HG03066 (cell line): ENCODE data around the gene GFPT2.

Experiments
- ATAC-seq: cut with Tn5 transposase; IDR thresholded peaks from one replicate; pipeline ENCODE4 v1.9.1; 2021; ENCODE audit warnings: low read depth; ENCODE audit not compliant: unreplicated experiment

Gene GFPT2

DNA sequence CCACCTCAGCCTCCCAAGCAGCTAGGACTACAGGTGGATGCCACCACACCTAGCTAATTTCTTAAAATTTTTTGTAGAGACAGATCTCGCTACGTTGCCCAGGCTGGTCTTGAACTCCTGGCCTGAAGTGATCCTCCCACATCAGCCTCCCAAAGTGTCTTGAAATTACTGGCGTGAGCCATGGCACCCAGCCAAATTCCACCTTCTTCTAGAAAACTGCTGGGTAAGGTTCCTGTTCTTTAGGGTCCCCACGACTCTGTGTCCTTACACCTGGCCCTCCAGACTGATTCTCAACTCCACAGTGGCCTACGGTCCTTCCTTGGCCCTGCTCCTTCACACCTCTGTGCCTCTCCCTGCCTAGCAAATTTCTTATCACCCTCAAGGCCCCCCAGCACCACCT, 63.2 kb downstream of the GFPT2 start:
- no peak for ATAC-seq

DNA sequence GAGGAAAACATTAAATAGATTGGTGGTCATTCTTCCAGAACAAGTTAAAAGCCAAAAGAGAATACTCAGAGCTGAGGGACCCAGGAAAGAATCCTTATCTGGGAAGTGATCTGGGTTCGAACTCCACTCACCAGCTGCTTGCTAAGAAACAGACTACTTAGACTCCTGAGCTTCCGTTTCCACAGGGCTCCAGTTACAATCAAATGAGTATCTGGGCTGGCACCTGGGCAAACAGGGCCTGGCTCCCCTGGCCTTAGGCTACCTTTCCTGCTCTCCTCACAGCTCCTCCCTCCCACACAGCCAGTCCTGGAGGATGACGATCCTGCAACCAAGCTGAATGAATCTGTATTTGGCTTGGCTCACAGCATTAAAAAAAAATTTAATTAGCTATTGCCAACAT, 63.7 kb downstream of the GFPT2 start:
- no peak for ATAC-seq

DNA sequence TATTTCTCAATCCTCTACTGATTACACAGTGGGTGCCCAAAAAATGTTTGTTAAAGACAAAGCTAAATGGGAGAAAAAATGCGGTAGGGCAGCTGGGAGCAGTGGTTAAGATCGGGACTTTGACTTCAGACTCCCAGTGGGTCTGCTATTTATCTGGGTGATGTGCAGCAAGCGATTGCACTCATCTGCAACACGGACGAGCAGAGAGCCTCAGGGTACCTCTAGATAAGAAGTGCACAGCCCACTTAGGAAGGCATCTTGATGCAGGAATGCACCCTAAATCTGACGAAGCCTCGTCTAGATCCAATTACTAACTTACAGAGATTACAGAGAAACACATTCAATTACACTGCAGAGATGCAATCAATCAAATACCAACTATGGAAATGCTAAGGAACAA, 65.3 kb downstream of the GFPT2 start:
- ATAC-seq = no peak

DNA sequence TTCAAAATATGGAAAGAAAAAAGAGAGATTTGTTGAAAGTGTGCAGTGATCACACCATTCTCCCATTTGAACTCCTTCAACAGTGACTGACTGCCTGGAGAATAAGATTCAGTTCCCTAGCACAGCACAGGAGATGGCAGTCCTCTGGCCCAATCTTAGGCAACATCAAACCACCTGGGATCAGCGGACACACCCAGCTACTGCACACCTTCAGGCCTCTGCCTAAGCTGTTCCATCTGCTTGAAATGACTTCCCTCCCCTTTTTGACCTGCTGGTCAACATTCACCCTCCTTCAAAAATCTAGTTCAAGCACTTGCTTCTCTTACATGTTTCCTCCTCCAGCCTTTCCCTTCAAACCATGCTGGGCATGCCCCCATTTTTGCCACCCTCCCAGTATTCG, 65.7 kb downstream of the GFPT2 start:
- no peak for ATAC-seq

DNA sequence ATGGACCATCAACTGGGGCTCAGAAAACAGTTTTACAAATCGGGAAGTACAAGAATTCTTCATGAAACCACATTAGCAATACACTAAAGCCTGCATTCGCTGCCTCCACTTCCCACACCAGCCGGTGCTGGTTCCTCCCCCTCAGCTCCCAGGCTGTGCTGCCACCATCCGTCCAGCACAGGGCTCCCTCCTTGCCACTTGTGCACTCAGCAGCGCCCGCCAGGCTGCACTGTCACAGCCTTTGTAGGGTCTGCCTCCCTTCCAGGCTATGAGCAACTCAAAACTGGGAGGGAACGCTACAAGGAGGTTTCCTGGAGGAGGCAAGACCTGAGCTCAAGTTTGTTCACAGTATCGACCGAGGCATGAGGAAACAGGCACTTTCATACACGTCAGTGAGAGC, 69.0 kb downstream of the GFPT2 start:
- ATAC-seq = no peak

DNA sequence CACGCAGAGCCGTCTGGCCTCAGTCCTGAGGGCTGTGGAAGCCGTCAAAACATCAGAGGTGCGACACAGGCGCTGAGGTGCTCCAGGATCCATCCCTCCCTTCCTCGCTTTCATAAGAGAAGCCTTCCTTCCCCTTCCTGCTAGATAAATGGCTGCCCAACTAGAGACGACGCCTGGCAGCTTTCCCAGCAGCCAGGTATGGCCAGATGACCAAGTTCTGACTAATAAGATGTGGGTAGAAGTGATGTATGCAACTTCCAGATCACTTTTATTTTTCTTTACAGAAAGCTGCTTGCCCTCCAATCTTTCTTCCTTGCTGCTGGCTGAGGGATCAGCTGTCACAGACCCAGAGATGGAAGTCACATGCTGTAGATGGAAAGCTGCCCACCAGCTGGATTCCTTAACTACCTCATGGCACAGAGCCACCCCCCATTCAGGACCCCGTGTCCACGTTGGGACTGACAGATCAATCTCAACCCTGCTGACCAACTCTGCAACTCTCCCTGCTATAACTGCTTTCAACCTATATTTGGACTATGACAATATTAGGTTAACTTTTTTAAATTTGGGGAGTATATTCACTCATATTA, 70.0 kb downstream of the GFPT2 start:
- no peak for ATAC-seq

DNA sequence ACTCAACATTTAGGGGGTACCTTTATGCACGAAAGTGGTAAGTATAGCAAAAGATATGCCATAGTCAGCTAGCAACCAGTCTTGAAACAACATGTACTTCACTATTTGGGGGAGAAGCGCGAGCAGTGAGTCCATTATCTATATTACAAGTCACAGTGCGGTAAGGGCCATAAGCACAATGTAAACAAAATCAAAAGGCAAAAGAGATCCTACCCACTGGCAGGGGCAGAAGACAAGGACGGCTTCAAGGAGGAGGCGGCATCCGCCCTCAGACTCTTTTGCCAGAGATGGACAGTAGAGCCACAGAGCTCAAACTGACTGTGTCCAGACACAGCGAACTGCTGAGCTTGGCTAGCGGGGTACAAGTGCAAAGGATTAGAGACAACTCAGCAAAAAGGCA, 70.9 kb downstream of the GFPT2 start:
- ATAC-seq = no peak

DNA sequence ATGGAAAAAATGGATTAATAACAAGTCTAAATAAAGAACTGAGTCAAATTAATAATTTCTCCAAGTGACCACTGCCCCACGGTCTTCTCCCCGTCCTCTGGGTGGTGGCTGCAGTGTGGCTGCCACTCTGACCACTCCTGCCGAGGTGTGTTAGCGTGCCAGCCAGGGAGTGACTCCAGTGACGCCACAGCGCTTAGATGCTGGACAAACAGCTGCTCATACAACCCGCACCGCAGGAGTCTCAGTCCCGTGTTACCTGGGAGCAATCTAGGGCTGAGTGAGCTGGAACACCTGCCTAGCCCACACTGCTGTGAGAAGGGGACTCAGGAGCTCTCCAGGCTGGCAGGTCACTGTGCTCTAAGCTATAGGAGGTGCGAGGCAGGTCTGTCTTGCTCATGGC, 71.4 kb downstream of the GFPT2 start:
- ATAC-seq = no peak

DNA sequence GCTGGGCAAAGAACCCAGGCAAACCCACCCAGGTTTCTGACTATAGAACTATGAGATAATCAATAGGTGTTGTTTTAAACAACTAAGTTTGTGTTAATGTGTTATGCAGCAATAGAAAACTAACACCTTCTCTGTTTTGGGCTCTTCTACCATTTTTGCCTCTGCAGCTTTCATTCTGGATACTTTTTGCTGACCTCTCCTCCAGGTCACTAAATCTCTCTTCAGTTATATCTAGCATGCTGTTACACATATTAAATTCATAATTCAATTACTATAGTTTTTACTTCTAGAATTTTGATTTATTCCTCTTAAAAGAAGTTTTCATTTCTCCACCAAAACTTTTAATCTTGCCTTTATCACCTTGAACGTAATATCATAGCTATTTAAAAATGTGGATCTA, 78.4 kb downstream of the GFPT2 start:
- no peak for ATAC-seq

DNA sequence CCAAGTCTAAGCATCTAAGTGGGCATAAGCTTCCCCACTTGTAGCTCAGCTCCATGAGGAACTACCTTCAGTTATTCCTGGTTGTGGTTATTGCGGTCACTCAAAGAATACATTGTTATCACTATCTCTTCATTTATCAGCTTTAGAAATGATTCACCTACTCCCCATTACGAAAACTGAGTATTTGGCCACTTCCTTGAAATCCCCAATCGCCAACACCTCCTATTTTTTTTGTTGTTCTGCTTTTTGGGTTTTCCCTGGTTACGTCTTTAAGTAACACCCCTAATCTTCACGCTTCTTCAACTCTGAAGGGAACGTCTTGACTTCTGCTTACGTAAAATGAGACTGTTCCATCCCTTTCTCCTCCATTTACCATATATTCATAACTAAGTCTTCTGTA, 81.9 kb downstream of the GFPT2 start:
- ATAC-seq = no peak

DNA sequence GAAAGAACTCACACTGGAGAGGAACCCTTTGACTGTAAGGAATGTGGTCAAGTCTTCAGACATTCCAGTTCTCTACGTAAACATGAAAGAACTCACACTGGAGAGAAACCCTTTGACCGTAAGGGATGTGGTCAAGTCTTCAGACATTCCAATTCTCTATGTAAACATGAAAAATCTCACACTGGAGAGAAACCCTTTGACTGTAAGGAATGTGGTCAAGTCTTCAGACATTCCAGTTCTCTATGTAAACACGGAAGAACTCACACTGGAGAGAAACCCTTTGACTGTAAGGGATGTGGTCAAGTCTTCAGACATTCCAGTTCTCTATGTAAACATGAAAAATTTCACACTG, 93.9 kb downstream of the GFPT2 start:
- ATAC-seq = no peak

DNA sequence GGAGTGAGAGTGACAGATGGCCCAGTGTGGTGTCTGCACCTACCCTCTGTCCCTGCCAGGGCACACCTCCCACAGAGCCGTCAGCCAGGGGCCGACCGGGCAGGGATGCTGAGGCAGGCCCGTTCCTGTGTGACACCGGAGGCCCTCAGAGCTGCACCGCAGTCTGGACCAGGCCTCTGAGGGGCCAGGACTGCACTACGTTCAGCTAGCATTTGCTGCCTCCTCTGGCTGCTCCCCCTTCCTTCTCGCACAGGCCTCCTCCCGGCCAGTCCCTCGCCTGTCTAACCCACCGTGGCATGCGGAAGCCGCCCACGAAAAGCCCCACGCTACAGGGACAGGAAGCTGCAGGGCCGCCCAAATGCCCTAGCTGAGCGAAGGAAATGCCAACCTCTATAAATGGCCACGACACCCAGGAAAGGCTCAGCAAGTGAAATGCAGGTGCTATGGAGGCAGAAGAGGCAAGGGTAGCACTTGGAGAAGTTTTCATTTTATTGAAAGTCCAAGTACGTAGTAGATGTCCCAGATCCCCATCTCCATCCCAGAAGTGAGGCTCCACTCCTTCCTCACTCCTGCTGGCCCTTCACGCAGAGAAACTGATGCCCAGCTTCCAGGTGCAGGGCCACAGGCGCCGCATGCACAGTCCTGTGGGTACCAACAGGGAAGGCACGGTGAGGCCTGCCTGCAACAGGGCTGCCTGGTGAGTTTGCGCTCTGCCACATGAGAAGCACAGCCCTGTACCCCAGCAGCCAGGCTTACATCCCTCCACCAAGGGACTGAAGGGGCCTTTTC, 99.9 kb downstream of the GFPT2 start:
- no peak for ATAC-seq

DNA sequence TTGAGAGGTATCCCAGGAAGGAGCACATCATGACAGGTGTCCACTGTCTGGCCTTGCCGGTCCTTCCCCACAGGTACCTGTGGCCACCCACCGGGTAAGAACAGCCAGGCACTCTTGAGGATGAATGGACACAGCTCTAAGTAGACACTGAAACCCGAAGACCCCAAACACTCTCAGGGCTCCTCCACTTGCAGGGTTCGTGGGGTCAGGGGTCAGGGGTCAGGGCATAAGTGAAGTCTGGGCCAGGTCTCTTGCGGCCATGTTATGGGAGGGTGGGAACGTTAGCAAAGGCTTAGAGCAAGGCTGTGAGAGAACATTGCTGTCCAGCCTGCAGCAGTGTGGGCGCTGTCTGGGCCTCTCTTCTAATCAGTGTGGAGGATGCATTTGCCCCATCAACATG, 101.2 kb downstream of the GFPT2 start:
- no peak for ATAC-seq

DNA sequence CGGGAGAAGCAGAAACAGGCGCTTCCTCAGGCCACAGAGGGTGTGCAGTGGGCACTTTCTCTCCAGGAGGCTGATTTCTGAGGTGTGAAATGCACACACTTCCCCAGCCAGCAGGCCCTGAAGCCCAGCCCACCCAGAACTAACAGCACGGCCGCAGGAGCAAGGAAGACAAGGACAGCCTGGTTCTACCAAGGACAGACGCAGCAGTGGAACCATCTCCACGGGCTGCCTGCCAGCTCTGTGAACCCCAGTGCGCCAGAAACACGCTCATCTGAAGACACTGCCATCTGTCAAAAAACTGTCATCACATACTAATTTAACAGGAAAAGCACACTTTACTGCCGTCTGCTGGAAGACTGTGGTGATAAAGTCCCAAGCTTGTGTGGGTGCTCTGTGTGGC, 102.0 kb downstream of the GFPT2 start:
- no peak for ATAC-seq
